GM18526 (cell line): ENCODE results near the gene BNC2.

Source experiments
- POLR2A ChIP-seq: IDR thresholded peaks from 3 replicates; pipeline ENCODE4 v1.6.1; 2011; ENCODE audit not compliant: insufficient read length; ENCODE audit errors: extremely low read depth

The BNC2 gene

GRCh38 chr9:16612627-16613026 is 257.8 kb downstream of the BNC2 start:
- no peak for TF ChIP-seq POLR2A

- no peak for TF ChIP-seq POLR2A
These were observed 258.5 kb downstream of the BNC2 start for GRCh38 chr9:16611983-16612382.

- no peak for TF ChIP-seq POLR2A
These were observed 259.5 kb downstream of the BNC2 start for GRCh38 chr9:16611001-16611400.

- TF ChIP-seq POLR2A = no peak
These were observed 259.9 kb downstream of the BNC2 start for GRCh38 chr9:16610538-16610937.

- TF ChIP-seq POLR2A = no peak
These were observed 261.6 kb downstream of the BNC2 start for GRCh38 chr9:16608906-16609305.

- TF ChIP-seq POLR2A = no peak
These were observed 268.0 kb downstream of the BNC2 start for GRCh38 chr9:16602494-16602893.

- no peak for TF ChIP-seq POLR2A
These were observed 268.5 kb downstream of the BNC2 start for GRCh38 chr9:16601991-16602390.

- TF ChIP-seq POLR2A = no peak
These were observed 272.2 kb downstream of the BNC2 start for GRCh38 chr9:16598316-16598715.

- TF ChIP-seq POLR2A = no peak
These were observed 273.3 kb downstream of the BNC2 start for GRCh38 chr9:16597136-16597535.

GRCh38 chr9:16595227-16595626 is 275.2 kb downstream of the BNC2 start:
- no peak for TF ChIP-seq POLR2A

GRCh38 chr9:16594787-16595186 is 275.7 kb downstream of the BNC2 start:
- no peak for TF ChIP-seq POLR2A

- no peak for TF ChIP-seq POLR2A
These were observed 276.7 kb downstream of the BNC2 start for GRCh38 chr9:16593746-16594145.

GRCh38 chr9:16591092-16591491 is 279.4 kb downstream of the BNC2 start:
- TF ChIP-seq POLR2A = no peak

- no peak for TF ChIP-seq POLR2A
These were observed 284.9 kb downstream of the BNC2 start for GRCh38 chr9:16585591-16585990.

- no peak for TF ChIP-seq POLR2A
These were observed 290.5 kb downstream of the BNC2 start for GRCh38 chr9:16579872-16580432.

- no peak for TF ChIP-seq POLR2A
These were observed 294.6 kb downstream of the BNC2 start for GRCh38 chr9:16575986-16576245.

- TF ChIP-seq POLR2A = no peak
These were observed 295.1 kb downstream of the BNC2 start for GRCh38 chr9:16575142-16575985.

GRCh38 chr9:16572005-16572734 is 298.3 kb downstream of the BNC2 start:
- no peak for TF ChIP-seq POLR2A
